ENCODE data around the gene LPO.
A peak's percentile ranks its signal among the peaks of the same experiment; 100 is the strongest.

LPO gene

DNA sequence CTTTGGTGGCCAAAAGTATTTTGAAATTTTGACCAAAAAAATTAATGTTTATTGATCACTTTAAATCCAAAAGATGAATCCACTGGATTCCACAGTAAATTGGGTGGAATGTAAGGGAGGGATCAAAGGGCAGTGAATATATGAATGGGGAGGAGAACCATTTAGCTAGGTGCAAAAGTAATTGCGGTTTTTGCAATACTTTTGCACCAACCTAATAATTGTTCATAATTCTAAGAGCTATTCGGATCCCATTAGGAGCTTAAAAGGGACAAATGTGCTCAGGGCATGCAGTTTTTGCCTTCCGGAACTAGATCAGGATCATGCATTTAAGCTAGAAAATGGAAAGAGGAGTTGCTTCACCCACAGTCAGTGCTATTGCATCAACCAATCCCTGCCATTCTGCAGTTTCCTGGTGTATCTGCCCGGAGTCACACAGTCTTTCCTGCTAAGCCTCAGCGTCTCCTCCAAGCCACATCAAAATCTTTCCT lies at the start of gene LPO:
Gene LPO (plus strand): TSS at position 438 of the 488 bp plus-strand sequence. CDS start 4,396 bp downstream, outside the sequence.
- DNase-seq (ENCODE audit: low spot score) = no peak

DNA sequence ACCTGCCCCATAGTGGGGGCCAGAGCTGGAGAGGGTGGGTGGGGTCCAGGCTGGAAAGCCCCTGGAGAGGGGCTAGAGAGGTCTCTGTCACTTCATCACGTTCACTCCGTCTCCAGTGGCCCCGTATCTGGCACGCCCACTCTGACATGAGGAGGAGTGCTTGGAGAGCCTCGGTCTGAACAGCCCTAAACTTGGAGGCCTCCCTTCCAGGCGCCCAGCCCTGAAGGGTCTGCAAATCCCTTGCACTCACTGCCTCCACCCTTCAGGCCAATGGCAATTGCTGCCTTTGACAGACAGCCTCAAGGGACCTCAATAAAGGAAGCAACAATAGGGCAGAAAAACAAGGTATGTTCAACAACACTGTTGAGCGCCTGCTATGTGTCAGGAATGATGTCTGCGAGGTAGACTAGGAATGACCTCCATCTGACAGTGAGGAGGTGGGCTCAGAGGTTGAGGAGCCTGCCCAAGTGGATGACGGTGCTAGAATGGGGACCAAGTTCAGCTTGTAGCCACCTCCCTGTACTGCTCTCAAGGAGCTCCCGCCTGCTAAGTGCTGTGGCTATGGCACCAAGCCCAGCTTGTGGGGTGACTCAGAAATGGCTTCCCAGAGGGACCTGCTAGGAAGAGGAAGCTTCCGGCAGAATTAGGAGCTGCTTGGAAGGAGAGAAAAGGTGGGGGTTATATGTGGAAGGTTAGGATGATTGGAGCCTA lies 48.8 kb upstream of the LPO start:
- DNase-seq (ENCODE audit: low spot score) = no peak

DNA sequence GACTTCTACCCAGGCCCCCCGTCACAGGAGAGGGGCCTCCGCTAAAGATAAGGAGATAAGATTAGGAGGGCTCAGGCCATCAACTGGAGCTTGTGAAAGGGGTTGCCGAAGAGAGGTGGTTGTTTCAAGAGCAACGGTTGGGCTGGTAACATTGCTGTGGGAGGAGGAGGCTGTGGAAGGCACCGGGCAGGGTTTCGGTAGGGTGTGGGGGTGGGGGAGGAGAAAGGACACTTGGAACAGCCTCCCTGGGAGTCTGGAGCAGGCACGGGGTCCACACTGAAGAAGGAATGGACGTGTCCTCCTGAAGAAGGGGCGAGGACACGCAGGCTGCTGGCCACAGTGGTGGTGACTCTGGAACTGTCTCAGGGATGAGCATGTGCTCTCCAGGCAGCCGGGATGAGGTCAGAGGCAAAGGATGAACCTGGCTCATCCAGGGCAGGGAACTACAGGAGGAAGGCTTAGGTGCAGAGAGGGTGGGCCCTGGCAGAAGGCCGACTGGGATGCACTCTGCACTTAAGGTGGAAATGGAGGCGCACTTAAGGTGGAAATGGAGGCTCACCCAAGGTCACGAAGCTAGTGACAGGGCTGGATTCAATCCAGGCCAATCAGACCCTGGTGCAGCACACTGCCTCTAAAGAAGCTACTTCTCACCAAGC lies 47.0 kb upstream of the LPO start:
- DNase-seq (ENCODE audit: low spot score) = no peak

DNA sequence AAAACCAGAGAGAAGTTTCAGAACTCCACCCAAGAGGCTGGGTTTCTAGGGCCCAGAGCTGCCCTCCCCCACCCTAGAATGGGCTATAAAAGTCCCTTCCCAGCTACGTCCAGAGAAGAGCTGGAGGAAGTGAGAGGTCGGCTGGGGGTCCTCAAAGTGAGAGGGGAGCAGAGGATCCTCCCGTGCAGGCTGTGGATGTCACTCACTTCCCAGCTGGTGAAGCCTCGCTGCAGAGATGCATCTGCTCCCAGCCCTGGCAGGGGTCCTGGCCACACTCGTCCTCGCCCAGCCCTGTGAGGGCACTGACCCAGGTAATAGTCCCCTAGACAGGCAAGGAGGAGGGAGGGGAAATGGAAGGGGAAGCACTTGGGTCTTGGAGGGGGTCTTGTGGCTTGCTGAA lies 45.8 kb upstream of the LPO start, which contains the start of gene EPX:
Gene EPX (plus strand): TSS at position 115 of the 400 bp plus-strand sequence. CDS start 121 bp downstream, at position 236.
- no peak for DNase-seq (ENCODE audit: low spot score)

DNA sequence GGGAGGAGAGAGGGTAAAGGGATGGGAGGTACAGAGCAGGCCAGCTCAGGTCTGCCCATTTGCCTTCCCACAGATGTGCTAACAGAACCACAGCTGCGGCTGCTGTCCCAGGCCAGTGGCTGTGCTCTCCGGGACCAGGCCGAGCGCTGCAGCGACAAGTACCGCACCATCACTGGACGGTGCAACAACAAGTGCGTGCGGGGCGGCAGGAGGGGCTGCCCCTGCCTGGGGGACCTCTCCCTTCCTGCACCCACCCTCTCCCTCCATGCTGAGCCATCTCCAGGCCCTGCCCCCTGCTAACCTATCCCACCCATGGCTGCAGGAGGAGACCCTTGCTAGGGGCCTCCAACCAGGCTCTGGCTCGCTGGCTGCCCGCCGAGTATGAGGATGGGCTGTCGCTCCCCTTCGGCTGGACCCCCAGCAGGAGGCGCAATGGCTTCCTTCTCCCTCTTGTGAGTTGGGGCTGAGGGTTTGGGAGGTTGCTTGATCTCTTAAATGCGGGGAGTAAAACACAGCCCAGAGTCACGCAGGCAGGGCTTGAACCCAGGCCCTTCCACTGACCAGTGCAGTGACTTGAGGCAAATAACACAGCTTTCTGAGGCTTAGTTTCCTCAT lies 44.6 kb upstream of the LPO start:
- no peak for DNase-seq (ENCODE audit: low spot score)

DNA sequence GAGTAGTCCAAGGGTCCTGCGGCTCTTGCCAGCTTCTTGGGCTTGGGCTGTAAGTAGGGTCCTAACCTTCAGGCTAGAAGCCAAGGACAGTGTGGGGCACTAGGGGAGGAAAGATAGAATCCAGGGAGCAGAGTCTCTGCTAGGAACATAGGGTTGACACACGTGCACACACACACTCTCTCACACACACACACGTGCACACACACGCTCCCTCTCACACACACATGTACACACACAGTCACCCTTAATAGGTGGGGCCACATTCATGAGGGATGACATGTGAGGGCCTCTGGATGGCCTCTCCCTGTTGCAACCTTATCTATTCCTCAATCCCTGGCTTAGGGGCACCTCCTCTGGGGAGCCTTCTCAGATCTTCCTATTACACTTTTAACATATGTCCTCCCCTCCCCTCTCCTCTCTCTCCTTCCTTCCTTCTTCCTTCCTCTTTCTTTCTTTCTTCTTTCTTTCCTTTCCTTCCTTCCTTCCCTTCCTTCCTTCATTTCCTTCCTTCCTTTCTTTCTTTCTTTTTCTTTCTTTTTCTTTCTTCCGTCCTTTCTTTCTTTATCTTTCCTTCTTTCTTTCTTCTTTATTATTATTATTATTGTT lies 42.8 kb upstream of the LPO start:
- no peak for DNase-seq (ENCODE audit: low spot score)

DNA sequence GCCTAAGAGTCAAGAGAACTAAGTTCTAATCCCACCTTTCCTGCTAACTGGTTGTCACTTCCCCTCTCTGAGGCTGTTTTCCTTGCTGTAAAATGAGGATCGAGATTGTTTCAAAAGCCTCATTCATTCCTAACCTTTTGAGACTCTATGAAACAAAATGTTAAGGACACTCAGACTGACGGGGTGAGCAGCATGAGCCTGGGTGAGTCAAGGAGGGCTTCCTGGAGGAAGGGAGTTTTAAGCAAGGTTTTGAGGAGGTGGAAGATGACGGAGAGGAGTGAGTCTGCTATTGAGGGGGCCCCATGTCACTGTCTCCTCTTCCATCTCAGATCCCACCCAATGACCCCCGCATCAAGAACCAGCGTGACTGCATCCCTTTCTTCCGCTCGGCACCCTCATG lies 41.8 kb upstream of the LPO start:
- DNase-seq (ENCODE audit: low spot score) = no peak

DNA sequence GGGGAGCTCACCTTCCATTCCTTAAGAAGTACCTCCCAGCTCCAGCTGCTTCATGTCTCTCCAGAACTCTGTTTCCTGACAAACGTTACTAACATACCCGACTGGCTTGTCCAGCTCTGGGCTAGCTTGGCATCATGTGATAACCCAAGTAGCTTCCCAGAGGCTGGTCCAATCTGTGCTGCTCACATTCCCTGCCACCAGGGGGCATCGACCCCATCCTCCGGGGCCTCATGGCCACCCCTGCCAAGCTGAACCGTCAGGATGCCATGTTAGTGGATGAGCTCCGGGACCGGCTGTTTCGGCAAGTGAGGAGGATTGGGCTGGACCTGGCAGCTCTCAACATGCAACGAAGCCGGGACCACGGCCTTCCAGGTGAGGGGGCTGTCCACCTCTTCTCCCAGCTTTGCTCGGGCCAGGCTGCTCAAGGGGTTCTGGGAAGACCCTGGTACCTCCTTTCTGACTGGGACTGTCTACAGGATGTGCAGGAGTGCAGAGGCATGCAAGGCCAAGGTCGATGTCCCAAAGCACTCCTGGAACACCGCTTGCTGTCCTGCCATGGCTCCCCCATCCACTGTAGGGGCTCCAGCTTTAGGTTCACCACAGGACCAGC lies 38.3 kb upstream of the LPO start:
- peak; percentile 70 for DNase-seq (ENCODE audit: low spot score)

DNA sequence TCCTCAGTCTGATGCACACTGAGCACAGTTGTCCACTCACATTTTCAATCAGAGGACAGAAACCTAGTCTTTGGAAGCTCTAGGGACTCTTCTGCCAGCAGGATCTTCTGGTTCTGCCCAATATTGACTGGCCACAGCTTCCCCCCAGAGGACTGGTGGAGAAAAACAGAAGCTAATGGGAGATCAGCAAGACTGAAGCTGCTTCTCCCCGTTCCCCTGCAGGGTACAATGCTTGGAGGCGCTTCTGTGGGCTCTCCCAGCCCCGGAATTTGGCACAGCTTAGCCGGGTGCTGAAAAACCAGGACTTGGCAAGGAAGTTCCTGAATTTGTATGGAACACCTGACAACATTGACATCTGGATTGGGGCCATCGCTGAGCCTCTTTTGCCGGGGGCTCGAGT lies 35.5 kb upstream of the LPO start:
- DNase-seq (ENCODE audit: low spot score) = no peak

DNA sequence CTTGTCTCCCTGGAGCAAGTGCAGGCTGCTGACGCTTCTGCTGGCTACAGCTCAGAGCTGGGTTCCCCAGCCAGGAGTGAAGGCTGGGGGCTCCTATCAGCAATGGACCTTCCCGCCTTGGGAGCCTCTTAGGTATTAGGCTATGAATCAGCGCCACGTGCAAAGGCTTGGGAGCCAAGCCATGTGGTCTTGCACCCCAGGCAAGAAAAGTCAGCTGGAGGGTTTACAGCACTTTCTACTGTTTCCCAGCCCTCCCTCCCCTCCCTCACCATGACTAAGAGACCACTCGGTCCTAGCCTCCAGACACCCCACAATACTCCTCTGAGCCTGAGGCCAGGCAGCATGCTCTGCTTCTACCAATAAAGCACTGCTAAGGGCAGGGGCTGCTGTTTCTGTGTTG lies 33.6 kb upstream of the LPO start:
- no peak for DNase-seq (ENCODE audit: low spot score)

DNA sequence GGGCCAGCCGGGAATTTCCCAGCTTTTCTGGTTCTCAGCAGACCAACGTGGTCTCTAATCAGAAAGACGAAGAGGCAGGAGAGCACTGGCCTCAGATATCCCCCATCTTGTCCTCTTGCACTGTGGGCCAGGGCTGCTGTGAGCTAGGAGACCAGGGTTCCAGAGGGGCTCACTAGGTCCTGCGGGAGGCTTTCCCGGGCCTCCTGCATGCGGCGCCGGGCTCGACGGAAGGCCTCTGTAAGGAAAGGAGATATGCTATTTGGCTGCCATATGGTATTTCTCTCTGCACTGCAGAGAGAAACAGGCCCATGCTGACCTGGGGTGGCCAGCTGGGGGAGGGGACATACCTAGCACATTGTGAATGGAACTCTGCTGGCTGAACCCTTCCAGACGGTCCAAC lies 32.4 kb upstream of the LPO start:
- DNase-seq (ENCODE audit: low spot score) = no peak

DNA sequence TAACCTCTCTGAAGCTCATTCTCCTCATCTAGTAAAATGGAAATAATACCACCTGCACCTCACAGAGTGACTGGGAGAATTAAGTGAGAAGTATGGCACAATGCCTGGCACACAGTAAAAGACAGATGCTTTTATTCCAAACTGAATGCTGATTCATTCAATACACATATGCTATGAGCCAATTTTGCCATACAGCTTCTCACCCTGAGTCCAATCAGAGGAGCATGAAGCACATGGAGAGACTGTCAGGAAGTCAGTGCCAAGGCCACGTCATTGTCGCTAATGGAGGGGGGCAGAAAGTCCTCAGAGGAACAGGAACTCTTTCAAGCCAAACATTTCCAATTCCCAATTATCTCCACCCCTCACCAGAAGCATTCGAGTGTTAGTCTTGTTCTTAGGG lies 30.9 kb upstream of the LPO start:
- DNase-seq (ENCODE audit: low spot score) = no peak

DNA sequence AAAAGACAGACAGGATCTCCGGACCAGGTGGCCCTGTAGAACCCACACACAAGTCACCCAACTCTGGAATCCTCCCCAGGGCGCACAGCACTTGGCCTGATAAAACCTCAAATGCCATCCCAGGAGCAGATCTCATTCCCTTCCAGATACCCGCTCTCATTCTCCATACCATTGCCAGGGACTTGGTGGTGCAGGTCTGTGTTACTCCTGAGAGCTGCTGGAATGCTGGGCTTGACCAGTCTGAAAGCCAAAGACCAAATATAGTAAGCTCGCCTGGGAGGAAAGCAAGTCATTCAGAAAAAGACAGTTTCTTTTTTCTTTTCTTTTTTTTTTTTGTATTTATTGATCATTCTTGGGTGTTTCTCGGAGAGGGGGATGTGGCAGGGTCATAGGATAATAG lies 30.0 kb upstream of the LPO start:
- no peak for DNase-seq (ENCODE audit: low spot score)

DNA sequence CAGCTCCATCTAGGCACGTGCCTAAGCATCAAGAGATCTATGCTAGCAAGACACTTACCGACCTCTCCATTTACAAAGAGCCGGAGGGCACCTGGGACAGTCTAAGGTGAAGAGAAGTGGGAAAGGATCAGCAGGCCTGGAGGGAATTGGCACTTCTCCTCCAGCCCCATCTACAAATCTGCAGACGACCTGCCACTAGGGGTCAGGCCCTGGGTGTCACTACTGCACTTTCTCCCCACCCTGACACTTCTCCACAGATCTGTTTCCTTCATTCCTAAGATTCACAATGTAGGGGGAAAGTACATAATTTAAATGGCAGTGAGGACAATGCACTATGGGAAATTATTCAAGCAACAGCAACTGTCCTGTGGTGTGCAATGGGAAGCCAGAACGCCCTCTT lies 27.5 kb upstream of the LPO start:
- no peak for DNase-seq (ENCODE audit: low spot score)

DNA sequence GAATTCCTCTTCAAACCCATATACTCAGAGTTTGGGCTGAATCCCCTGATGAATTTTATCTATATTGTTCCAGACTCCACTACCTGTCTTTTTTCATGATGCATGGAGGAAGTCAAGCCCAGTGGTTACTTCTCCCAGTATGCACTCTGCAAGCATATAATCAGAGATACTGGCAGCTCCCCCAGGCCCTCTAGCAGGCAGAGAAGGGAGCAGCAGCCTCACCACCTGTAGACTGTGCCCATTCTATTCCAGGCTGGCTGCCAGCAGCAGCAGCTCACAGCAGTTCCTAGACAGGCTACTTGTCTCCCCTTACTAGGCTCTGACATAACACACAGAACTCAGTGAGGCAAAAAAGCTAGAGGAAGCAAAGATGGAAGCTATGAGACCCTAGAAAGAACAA lies 22.7 kb upstream of the LPO start:
- DNase-seq (ENCODE audit: low spot score) = no peak

DNA sequence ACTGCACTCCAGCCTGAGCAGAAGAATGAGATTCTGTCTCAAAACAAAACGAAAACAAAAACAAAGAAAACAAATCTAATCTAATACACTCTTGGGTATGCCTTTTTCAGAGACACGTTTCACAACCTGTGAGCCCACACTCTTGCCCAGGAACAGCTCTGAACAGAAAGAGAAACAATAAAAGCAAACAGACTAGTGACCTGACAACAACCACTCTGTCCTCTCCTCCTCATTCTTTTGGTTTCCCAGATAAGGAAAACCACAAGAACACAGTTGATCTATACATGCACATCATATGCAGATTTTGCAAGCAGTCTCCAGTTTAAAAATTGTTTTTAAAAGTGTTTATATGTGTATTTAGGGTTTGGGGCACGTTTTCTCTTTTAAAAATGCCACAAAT lies 20.6 kb upstream of the LPO start:
- no peak for DNase-seq (ENCODE audit: low spot score)

DNA sequence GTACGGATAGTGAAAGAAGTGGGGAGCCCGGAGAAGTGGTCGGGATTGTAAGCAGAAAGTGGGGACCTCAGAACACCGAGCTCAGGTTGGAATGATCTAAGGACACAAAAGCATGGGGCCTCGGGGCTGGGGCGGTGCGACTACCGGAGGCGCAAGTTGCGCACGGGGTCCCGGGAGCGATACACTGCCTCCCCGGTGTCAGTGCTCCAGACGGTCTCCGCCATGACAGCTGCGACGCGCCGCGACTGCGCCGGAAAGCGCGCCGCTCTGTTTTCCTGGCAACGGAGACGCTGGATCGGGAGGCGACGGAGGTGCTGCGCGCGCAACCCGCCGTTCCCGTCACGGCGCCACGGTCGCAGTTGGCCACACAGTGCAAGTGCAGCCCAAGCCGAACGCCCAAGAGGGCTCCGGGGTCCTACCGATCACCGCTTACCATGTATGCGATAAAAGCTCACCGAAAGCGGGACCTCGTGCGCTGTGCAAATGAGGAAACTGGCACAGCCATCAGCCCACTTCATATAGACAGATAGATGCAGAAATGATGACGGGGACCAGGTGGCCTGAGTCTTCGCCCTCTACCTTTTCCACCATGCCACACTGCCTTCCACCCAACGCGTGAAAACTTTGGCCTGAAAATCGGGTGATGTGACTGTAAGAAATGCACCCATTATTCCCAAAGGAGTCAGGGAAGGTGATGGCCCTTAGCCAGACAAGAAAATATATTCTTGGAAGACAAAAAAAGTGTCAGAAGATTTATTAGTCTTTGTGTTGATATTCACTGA lies 19.2 kb upstream of the LPO start, which contains the start of gene MKS1:
Gene MKS1 (minus strand): TSS at position 249 of the 782 bp plus-strand sequence. CDS start 25 bp downstream, at position 224.
- peak; percentile 98 for DNase-seq (ENCODE audit: low spot score)

DNA sequence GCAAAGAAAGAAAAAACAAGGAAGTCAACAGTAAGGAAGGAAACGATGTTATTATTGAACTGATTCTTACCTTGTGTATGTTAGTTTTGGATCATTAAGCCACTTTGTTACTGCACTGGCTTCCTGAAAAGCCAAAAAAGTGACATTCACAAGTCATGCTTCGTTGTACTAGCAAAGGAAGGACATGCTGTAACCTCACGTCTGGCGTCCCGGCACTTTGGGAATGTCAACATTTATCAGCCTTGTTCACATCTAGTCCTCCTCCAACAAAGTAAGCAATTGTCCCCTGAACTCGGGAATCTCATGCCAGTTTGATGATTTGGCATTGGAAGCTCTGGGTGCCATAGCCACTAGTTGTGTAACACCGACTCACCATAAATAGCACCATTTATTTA lies 18.6 kb upstream of the LPO start:
- DNase-seq (ENCODE audit: low spot score) = no peak

DNA sequence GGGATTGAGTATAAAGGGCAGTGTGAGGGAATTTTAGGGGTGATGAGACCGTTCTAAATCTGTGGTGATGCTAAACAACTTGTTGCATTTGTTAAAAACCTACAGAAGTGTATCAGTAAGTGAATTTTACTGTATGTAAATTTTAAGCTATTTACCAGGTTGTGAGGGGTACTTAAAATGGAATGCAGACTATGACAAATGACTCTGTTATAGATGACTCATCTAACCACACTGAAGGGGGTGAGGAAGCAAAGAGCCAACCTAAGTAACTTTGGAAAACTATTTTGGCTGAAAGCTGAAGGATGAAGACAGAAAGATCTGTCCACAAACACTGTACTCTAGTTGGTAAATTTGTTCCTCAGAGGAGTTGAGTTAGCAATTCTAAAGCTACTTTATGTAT lies 14.1 kb upstream of the LPO start:
- no peak for DNase-seq (ENCODE audit: low spot score)

DNA sequence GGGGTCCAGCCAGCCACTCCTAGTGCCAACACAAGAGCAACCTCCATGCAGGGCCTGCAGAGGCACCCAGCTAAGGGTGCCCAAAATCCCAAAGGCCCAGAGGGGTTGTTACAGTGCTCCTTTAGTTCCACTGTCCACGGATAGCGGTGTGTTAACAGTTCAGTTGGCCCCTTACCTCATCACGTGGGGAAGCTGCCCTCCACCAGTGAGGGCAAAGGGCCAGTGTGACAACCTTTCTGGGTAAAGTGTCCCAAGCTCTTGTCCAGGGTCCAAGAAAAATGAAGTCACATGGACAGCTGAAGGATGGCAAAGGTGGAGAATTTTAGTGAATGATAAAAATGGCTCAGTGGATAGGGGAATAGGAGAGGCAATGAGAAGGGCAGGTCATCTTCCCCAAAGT lies 10.7 kb upstream of the LPO start:
- no peak for DNase-seq (ENCODE audit: low spot score)

DNA sequence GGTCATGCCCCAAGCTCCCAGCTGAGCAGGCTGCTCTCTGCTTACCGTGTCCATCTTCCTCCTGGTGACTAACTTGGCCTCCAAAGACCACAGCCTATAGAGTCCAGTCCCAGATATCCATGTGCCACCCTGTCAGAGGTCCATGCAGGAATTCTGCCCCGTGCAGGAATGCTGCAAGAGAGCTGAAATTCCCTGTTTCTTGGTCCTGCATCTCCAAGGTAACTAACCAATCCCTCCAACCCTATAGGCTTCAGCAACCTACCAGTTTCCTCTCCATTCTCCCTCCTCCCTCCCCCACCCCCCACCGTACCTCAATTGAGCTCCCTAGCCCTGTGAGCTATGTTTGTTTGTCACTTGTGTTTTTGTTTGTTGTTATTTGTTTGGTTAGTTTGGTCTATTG lies 9.7 kb upstream of the LPO start:
- DNase-seq (ENCODE audit: low spot score) = no peak

DNA sequence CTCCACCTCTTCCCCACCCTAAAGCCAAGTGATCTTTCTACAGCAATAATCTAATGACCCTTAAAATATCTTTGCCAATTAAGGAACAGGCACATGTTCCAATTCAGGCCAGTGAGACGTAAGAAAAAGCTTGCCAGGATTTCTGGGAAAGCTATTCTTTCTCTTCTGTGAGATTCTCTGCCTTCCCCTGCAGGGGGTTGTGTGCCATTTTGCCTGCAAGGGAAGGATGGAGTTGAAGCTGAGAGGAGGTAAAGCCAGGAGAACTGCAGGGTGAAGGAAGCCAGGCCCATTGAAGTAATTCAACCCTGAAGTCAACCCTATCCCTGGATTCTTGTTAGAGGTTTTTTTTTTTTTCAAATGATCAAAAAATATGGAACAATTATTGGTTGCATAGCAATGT lies 9.0 kb upstream of the LPO start:
- no peak for DNase-seq (ENCODE audit: low spot score)

Measured in germinal center (tissue), 1 donor.